ENCODE data around the gene LIME1. TPM values are rescaled to one million over a fixed set of nuclear protein-coding genes. Genes with fewer than 3 reads are reported as not detected.

LIME1 gene
- total and polyA plus RNA-seq, 12 donors: 0.79 to 15.7 (median 3.0) TPM

DNA sequence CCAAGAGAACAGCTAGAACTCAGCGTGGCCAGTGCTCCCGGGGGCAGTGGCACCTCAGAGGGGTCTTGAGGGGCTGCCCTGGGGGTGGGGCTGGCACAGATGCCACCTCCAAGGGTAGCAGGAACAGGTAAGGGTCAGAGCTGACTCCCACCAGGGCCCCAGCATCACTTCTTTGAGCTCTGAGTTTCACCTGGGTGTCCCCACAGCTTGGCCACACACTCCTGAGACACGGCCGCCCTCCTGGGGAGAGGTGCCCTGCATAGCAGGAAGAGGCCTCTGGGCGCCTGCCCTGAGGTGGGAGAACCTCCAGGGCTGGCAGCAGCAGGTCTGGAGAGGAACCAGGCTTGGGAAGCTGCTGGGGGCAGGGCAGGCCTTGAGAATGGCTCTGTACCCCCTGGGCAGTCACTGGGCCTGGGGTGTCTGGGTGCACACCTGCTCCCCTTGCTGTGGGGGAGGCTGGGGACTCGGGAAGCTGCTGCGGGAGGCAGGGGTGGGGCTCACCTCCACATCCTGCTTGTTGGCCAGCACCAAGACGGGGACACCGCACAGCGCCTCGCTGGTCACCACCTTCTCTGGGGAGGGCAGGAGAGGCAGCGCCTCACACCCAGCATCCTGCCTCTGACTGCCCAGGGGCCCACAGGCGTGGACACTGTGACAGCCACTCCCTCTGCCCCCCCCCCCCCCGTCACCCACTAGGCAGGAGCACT lies 35.0 kb upstream of the LIME1 start:
- Histone ChIP-seq H3K9me3 (no peaks in the 10 kb centered on the region), H3K36me3 (peaks cover 0 to 81% (median 20%) of the 10 kb centered on the region in 9 donors), H3K4me1 (peaks cover 20 to 54% (median 42%) of the 10 kb centered on the region in 9 donors), H3K27ac (peak overlapping the region in 4 of 10 donors; percentile 15 to 93 (median 56)), H3K27me3 (no peaks in the 10 kb centered on the region), H3K4me3 (no peak overlapping the region)
- 77 to 88% methylated on average over 13 to 14 of the region's 14 CpGs for WGBS, 2 donors
- intact Hi-C loops (cut with DNase I): no loop called here
- ATAC-seq (no peak), DNase-seq (no peak)
- TF ChIP-seq, protein P1, sequence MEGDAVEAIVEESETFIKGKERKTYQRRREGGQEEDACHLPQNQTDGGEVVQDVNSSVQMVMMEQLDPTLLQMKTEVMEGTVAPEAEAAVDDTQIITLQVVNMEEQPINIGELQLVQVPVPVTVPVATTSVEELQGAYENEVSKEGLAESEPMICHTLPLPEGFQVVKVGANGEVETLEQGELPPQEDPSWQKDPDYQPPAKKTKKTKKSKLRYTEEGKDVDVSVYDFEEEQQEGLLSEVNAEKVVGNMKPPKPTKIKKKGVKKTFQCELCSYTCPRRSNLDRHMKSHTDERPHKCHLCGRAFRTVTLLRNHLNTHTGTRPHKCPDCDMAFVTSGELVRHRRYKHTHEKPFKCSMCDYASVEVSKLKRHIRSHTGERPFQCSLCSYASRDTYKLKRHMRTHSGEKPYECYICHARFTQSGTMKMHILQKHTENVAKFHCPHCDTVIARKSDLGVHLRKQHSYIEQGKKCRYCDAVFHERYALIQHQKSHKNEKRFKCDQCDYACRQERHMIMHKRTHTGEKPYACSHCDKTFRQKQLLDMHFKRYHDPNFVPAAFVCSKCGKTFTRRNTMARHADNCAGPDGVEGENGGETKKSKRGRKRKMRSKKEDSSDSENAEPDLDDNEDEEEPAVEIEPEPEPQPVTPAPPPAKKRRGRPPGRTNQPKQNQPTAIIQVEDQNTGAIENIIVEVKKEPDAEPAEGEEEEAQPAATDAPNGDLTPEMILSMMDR (IDR thresholded peaks at IDR 0.05): no peak

DNA sequence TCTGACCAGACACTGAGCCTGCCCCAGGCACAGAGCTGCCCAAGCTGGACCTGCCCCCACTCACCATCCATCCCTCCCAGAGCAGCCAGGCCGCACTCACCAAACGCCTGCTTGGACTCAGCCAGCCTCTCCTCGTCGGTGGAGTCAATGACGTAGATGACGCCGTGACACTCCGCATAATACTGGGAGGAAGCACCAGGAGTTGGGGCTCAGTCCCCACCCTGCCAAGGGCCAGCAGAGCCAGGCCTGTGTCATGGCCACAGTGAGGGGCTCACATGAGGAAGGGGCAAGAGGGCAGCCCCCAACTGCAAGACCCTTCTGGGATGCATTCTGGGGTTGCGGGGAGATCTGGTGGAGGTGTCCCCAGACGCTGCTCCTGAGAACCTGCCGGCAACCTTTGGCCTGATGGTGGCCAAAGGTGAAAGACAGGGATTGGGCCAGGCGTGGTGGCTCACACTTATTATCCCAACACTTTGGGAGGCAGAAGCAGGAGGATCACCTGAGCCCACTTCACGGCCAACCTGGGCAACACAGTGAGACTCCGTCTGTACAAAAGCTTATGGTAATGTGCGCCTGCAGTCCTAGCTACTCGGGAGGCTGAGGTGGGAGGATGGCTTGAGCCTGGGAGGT lies 34.3 kb upstream of the LIME1 start:
- H3K27me3 ChIP-seq: no peaks in the 10 kb centered on the region
- no peak for ATAC-seq
- no peak overlapping the region for H3K4me3 ChIP-seq
- no peak for DNase-seq
- no peaks in the 10 kb centered on the region for H3K9me3 ChIP-seq
- H3K4me1 ChIP-seq: peaks cover 22 to 54% (median 41%) of the 10 kb centered on the region in 9 donors
- H3K27ac ChIP-seq: peak overlapping the region in 3 of 10 donors; percentile 30 to 93 (median 83)
- peaks cover 0 to 82% (median 20%) of the 10 kb centered on the region in 9 donors for H3K36me3 ChIP-seq
- 88 to 91% methylated on average over 16 of the region's 16 CpGs for WGBS, 2 donors
- intact Hi-C loops (cut with DNase I): no loop called here
- TF ChIP-seq, protein P1 (IDR thresholded peaks at IDR 0.05): no peak

DNA sequence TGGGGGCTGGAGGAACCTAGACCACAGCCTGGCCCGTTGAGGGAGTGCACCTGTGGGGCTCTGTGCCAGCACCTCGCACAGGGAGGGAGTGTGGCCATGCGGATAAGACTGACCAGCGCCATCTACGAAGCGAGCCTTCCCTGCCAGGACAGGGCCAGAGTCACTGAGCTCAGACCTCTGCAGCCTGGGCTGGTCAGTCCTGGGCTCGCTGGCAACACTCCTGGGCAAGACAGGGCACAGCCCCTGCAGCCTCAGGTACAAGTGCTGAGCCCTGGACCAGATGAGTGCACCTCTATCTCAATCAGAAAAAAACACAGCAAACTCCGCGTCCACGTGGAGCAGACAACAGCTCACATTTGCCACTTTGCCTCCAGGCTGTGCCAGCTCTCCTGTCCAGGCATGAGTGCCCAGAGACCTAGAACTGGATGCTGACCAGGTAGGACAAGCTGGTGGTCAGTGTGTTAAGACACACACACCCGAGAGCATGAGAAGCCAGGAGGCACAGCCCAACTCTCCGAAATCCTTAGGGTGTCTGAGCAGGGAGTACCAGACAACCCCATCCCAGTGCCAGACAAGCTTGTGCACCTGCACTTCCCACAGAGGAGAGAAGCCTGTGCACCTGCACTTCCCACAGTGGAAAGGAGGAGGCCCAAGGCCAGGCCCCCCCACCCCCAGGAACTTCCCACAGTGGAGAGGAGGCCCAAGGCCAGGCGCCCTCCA lies 33.6 kb upstream of the LIME1 start:
- H3K36me3 ChIP-seq: peaks cover 0 to 74% (median 20%) of the 10 kb centered on the region in 9 donors
- 80 to 85% methylated on average over 13 of the region's 13 CpGs for WGBS, 2 donors
- no peak for DNase-seq

More for the DNA sequence above, 33.6 kb upstream of the LIME1 start:
- no peak for ATAC-seq
- H3K4me3 ChIP-seq: no peak overlapping the region
- H3K27me3 ChIP-seq: no peaks in the 10 kb centered on the region
- H3K4me1 ChIP-seq: peaks cover 19 to 47% (median 34%) of the 10 kb centered on the region in 9 donors
- no peaks in the 10 kb centered on the region for H3K9me3 ChIP-seq
- TF ChIP-seq, protein P1 (IDR thresholded peaks at IDR 0.05): no peak
- peak overlapping the region in 1 of 10 donors; percentile 83 for H3K27ac ChIP-seq
- intact Hi-C loops (cut with DNase I): no loop called here
